Fibroblast of villous mesenchyme (primary cell): ENCODE data around the gene TMEM208. TPM values are rescaled to one million over a fixed set of nuclear protein-coding genes. Genes with fewer than 3 reads are reported as not detected.

Experiments used
- DNase-seq: peaks from one replicate; pipeline ENCODE4 v3.0.0-alpha.2; 2010; ENCODE audit warnings: low read depth
- H3K4me3 ChIP-seq: 2 replicates; pipeline ENCODE4 v1.5.1; 2011; ENCODE audit warnings: low read depth, mild to moderate bottlenecking, low read length
- total RNA-seq: library from RNA; depleted of rRNA; stranded (reverse); fragments of >200 nt; gene quantifications from 2 replicates; pipeline ENCODE4 v1.2.3, GENCODE V29; 2012
- TF ChIP-seq, protein P1 (sequence below): IDR thresholded peaks from 2 replicates; pipeline ENCODE4 v1.5.1; 2012; ENCODE audit warnings: low read depth, mild to moderate bottlenecking, low read length; ENCODE audit not compliant: insufficient read depth

TMEM208 gene
- total RNA-seq, 1 donor, result 25.5 TPM

DNA sequence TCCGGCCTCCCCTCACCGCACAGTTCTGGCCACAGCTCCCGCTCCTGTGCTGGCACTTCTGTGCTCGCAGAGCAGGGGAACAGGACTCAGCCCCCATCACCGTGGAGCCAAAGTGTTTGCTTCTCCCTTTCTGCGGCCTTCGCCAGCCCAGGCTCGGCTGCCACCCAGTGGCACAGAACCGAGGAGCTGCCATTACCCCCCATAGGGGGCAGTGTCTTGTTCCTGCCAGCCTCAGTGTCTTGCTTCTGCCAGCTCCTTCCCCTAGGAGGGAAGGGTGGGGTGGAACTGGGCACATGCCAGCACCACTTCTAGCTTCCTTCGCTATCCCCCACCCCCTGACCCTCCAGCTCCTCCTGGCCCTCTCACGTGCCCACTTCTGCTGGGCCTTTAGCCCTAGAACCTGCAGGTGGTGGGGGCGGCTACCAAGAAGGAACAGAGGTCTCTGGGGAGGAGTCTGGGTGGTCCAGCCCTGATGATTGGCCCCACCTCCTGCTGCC is 28.6 kb upstream of the TMEM208 start:
- TF ChIP-seq, protein P1, sequence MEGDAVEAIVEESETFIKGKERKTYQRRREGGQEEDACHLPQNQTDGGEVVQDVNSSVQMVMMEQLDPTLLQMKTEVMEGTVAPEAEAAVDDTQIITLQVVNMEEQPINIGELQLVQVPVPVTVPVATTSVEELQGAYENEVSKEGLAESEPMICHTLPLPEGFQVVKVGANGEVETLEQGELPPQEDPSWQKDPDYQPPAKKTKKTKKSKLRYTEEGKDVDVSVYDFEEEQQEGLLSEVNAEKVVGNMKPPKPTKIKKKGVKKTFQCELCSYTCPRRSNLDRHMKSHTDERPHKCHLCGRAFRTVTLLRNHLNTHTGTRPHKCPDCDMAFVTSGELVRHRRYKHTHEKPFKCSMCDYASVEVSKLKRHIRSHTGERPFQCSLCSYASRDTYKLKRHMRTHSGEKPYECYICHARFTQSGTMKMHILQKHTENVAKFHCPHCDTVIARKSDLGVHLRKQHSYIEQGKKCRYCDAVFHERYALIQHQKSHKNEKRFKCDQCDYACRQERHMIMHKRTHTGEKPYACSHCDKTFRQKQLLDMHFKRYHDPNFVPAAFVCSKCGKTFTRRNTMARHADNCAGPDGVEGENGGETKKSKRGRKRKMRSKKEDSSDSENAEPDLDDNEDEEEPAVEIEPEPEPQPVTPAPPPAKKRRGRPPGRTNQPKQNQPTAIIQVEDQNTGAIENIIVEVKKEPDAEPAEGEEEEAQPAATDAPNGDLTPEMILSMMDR, result peak; percentile 56
- no peak overlapping the region for H3K4me3 ChIP-seq
- DNase-seq, result no peak

DNA sequence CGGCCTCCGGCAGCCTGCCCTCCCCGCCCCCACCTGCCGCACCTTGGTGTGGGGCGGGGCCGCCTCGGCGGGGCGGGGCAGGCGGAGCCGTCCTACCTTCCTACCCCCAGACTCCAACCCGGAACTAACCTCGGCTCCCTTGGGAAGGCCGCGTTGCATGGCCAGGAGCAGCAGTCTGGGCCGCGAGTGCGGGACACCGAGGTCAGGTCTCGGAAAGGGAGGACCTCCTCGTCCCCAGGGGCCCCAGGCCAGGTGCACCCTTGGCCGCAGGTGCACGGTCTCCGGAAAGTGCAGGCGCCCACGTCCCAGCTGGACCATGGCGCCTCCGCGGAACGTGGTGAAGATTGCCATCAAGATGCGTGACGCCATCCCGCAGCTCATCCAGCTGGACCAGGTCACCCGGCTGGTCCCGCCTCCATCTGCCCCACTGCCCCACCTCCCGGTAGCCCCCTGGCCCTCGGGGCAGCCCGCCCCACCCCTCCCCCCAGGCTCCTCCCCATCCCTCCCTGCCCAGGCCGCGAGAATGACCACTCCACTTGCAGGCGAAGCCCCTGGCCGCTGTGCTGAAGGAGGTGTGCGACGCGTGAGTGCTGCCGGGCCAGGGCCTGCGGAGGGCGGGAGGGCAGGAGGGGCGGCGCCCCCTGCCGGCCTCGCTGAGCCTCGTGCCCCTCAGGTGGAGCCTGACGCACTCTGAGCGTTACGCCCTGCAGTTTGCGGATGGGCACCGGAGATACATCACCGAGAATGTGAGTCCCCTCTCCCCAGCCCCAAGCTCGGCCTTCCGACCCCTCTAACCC is 27.7 kb upstream of the TMEM208 start, which contains the start of gene ELMO3:
Gene ELMO3 (plus strand): TSS at position 121 of the 797 bp plus-strand sequence. CDS start 196 bp downstream, at position 317.
- no peak within 1 kb of the TSS for H3K4me3 ChIP-seq
- DNase-seq, result no peak
- TF ChIP-seq, protein P1, result peak; percentile 32

DNA sequence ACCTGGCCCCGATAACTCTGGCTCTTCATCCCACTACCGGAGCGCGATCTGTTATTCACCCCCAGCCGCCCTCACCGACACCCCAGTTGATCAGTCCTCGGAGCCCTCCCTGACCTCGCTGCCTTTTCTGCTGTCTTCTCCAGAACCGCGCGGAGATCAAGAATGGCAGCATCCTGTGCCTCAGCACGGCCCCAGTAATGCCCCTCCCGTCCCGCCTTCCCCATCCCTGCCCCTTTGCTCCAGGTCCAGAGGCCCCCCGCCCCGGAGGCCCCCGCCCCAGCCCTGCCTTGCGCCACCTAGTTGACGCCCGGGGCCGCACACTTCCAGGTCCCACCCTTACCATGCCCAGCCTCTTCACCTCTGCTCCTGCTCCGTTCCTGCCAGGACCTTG is 27.1 kb upstream of the TMEM208 start:
- TF ChIP-seq, protein P1, result no peak
- DNase-seq, result no peak
- H3K4me3 ChIP-seq, result no peak overlapping the region

DNA sequence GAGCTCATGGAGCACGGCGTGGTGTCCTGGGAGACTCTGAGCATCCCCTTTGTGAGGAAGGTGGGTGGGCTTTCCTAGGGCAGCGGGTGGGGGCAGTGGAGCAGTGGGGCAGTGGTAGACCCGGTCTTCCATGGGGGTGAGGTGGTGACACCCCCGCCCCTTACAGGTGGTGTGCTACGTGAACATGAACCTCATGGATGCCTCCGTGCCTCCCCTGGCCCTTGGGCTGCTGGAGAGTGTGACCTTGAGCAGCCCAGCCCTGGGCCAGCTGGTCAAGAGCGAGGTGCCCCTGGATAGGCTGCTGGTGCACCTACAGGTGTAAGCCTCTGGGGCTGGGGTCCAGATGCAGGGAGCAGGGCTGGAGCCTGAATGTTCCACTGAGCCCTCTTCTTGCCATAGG is 26.4 kb upstream of the TMEM208 start:
- H3K4me3 ChIP-seq, result no peak overlapping the region
- TF ChIP-seq, protein P1, result no peak
- DNase-seq, result no peak

DNA sequence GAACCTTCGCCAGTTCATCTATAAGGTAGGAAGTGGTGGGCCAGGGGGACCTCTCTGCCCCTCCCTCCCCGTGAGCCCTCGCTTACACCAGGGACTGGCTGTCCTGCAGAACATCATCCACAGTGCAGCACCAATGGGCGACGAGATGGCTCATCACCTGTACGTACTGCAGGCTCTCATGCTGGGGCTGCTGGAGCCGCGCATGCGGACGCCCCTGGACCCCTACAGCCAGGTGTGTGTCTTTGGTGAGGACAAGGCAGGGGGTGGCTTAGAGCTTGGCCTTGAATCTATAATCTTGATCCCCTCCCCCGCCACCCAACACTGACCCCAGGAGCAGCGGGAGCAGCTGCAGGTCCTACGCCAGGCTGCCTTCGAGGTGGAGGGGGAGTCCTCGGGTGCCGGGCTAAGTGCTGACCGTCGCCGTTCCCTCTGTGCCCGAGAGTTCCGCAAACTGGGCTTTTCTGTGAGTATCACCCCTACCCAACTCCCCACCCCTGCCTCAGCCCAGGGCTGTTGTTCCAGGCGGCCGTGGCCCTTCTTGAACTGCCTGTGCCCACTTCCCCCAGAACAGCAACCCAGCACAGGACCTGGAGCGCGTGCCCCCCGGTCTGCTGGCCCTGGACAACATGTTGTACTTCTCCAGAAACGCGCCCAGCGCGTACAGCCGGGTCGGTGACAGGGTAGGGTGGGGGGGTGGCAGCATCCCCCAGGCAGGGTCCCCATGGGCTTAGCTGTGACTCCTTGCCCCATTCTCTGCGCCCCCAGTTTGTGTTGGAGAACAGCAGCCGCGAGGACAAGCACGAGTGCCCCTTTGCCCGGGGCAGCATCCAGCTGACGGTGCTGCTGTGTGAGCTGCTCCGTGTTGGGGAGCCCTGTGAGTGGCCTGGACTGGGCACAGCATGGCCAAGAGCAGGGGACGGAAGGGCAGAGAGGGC is 25.3 kb upstream of the TMEM208 start:
- no peak for DNase-seq
- TF ChIP-seq, protein P1, result no peak
- no peak overlapping the region for H3K4me3 ChIP-seq

DNA sequence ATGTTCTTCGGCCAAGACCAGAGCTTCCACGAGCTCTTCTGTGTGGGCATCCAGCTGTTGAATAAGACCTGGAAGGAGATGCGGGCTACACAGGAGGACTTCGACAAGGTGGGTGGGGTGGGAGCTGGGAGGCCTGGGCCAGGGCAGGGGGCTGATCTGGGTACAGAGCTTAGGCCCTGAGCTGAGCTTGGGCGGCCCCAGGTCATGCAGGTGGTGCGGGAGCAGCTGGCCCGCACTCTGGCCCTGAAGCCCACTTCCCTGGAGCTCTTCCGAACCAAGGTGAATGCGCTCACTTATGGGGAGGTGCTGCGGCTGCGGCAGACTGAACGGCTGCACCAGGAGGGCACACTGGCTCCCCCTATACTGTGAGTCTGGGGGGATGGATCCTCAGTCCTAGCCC is 24.5 kb upstream of the TMEM208 start:
- H3K4me3 ChIP-seq, result no peak overlapping the region
- DNase-seq, result no peak
- TF ChIP-seq, protein P1, result no peak
